Neural progenitor cell (in vitro differentiated cells): ENCODE data around the gene DPF3.

Experiments used
- EZH2 ChIP-seq: fragments of 200-600 bp; sonication (generic); IDR thresholded peaks from 2 replicates; pipeline ENCODE4 v1.6.1; 2017; ENCODE audit warnings: antibody characterized with exemption, mild to moderate bottlenecking, moderate library complexity
- TF ChIP-seq, protein P1 (sequence below): fragments of 200-600 bp; sonication (generic); IDR thresholded peaks from 2 replicates; pipeline ENCODE4 v1.5.1; 2017; ENCODE audit warnings: antibody characterized with exemption, mild to moderate bottlenecking

DNA sequence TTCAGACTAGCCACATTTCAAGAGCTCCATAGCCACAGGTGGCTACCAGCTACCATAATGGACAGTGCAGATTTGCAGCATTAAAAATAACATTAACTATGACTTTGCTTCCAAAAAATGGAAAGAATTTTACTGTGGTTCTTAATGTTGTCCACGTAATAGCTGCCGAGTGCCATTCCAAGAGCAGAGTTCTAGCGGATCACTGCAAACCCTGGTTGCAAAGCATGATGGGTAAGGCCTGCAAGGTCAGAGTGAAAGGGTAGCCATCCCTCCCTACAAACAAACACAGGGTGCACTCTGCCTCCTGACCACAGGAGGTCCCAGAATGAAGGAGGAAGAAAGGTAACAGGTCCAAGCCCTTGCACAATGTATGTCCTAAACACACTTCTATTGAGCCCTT, 157.6 kb downstream of the DPF3 start:
- TF ChIP-seq EZH2 = no peak
- TF ChIP-seq, protein P1, sequence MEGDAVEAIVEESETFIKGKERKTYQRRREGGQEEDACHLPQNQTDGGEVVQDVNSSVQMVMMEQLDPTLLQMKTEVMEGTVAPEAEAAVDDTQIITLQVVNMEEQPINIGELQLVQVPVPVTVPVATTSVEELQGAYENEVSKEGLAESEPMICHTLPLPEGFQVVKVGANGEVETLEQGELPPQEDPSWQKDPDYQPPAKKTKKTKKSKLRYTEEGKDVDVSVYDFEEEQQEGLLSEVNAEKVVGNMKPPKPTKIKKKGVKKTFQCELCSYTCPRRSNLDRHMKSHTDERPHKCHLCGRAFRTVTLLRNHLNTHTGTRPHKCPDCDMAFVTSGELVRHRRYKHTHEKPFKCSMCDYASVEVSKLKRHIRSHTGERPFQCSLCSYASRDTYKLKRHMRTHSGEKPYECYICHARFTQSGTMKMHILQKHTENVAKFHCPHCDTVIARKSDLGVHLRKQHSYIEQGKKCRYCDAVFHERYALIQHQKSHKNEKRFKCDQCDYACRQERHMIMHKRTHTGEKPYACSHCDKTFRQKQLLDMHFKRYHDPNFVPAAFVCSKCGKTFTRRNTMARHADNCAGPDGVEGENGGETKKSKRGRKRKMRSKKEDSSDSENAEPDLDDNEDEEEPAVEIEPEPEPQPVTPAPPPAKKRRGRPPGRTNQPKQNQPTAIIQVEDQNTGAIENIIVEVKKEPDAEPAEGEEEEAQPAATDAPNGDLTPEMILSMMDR = no peak
